Measurements from ENCODE around the gene RPL26. TPM values are rescaled to one million over a fixed set of nuclear protein-coding genes. Genes with fewer than 3 reads are reported as not detected.
A peak's percentile ranks its signal among the peaks of the same experiment; 100 is the strongest.

The RPL26 gene
- polyA plus RNA-seq (2014; cell fraction: cytosol; rRNA removed): 9,066 and 9,623 TPM in 2 replicates
- polyA plus RNA-seq (2014; cell fraction: nucleus; rRNA removed): 5,950 and 8,545 TPM in 2 replicates

DNA sequence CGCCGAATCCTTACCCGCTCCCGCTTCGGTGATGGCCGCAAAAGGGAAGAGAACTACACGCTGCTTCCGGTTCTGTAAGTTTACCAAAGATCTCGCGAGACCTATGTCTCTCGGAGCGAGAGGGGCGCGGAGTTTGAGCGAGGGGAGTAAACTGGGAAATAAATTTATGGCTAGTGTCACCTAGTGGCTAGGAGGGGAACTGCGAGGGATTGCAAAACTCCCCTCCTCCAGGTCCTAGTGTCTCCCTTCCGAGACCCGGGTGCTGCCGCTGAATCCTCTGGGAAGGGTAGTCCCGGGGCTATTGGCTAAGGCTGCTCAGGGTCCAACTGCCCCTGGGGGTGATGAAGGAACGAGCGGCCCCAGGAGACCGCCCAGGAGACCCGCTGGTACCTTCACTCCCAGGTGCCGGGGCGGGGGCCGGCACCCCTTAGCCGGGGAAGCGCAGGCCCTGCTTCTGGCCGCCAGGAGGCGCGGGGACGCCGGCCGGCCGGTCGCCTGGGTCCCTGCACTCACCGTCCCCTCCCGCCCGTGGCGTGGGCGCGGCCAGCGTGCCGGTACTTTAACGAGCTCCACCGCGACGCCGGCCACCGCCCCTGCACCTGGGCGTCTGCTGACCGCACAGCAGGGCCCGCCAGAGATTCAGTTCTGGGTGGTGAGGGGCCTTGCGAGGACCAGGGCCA lies at the start of gene RPL26:
Gene RPL26, minus strand, starts transcription at position 51 of the 680 bp plus-strand sequence. CDS start 883 bp downstream, outside the sequence.
- DNase-seq (ENCODE audit: low spot score): peak; percentile 100

DNA sequence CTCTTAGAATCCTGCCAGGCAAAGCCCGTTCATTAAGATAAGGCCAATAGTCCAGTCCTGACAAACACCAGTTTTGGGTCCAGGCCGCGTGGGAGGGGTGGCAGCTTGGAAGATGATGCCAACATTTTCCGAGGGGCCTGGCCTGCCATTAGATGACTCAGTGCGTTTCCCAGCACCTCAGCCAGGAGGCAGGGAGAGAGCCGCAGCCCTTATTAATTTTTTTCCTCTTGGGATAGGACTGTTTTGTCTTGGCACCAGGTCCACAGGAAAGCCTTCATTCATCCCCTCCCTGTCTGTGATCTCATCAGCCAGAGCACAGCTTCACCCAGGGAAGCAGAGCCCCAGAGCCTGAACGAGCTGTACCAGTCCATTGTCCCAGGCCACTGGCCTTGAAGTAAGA lies 48.0 kb upstream of the RPL26 start:
- DNase-seq (ENCODE audit: low spot score): no peak

DNA sequence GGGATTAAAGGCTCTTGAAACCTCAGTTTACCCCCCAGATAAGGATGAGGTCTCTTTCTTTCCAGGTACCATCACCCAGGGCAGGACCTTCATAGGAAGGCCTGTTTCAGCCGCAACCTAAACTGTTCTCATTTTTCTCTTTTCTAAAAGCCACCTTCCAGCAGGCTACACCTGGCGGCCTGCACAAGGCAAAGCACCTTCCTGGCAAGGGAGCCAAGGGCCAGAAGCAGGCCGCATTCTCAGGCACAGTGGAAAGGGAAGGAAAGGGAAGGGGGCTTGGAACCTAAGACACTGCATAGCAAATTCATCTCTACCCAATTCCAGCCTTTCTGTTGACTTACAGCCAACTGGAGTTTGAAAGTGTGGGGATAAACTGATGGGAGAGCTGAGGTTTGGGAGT lies 43.8 kb upstream of the RPL26 start:
- DNase-seq (ENCODE audit: low spot score): no peak

GRCh38 chr17:8426094-8426720 lies 43.2 kb upstream of the RPL26 start:
- DNase-seq (ENCODE audit: low spot score): no peak

DNA sequence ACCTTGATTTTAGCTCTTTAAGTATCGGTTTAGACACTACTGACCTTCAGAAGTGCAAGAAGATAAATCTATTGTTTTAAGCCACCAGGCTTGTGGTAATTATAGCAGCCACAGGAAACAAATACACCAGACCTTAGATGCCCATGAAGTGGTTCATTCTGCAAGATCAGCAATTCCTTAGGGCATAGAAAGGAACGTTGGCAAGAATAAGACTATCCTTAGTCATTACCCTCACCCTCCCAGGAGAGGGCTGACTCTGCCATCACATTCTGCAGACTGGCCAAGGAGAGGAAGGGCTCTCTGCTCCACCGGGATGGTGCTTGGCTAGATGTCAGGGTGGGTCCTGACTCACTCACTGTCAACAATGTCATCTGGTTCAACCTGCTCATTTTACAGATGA lies 38.6 kb upstream of the RPL26 start:
- DNase-seq (ENCODE audit: low spot score): no peak

DNA sequence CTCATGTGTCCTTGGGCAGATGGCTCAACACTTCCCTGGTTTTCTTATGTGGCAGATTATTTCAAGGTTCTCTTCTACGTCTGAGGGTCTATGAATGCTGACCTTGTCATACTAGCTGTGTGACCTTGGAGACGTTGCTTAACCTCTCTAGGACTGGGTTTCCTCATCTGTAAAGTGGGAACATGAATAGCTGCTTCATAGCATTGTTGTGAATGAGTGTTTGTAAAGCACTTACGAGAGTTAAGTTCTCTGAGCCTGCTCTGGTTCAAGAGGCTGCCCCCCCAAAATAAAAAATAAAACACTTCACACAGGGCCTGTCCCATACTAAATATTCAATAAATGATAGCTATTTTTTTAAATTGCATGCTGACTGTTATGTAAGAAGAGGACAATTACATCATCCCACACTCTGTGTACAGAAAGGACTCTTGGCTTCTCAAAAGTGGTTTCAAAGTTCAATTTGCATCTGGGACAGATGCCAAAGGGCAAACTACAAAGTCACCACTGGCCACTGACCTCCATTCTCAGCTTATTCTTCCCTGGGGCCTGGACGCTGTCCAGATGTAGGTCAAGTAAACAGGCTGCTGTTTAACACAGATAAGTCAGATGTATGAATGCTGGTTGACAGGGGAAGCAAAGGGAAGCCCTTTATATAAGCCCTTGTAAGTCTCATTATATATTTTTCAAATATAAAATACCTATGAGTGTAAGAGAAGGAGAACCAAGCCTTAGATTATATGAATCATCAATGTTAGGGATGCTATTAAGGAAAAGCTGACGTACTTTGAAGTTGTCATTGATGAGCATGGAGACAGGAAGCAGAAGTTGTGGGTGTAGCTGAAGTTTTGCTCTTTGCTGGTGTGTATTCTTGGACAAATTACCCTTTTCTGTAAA lies 37.3 kb upstream of the RPL26 start:
- no peak for DNase-seq (ENCODE audit: low spot score)

- no peak for DNase-seq (ENCODE audit: low spot score)
Observed at GRCh38 chr17:8419305-8419704, 36.3 kb upstream of the RPL26 start.

- DNase-seq (ENCODE audit: low spot score): no peak
Observed at GRCh38 chr17:8418471-8418870, 35.5 kb upstream of the RPL26 start.

GRCh38 chr17:8417806-8418205 lies 34.8 kb upstream of the RPL26 start:
- DNase-seq (ENCODE audit: low spot score): no peak

GRCh38 chr17:8413938-8414337 lies 30.9 kb upstream of the RPL26 start:
- no peak for DNase-seq (ENCODE audit: low spot score)

DNA sequence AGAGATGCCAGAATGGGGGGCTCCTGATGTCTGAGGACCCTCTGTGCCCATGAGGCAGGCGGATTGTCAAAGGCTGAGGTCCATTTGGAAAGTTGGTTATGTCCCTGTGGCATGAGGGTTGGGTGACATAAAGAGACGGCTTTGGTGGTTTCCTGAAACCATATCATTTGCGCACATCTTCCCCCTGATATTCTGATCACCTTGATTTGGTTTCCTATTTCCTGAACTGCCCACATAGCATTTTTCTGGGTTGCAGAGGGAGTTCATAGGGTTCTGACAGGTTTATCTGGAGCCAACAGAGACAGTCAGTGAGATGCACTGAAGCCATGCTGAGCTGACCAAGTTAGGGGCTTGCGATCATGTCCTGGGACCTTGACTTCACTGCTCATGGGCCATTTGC lies 30.3 kb upstream of the RPL26 start:
- no peak for DNase-seq (ENCODE audit: low spot score)

DNA sequence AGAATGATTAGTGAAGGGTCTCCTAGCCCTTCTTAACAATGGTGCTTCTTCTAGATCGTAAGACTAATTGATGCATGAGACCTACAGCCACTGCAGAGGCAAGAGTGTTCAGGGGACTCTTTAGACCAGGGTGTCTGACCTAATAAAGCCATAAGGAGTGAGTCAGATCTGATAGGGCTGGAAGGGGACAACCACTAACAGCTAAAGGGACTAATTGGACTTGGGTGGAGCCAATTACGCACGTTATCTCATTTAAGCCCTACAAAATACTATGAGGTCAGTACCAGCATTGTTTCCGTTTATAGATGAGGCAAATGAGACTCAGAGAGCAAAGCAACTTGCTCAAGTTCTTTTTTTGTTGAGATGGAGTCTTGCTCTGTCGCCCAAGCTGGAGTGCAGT lies 29.1 kb upstream of the RPL26 start:
- no peak for DNase-seq (ENCODE audit: low spot score)

DNA sequence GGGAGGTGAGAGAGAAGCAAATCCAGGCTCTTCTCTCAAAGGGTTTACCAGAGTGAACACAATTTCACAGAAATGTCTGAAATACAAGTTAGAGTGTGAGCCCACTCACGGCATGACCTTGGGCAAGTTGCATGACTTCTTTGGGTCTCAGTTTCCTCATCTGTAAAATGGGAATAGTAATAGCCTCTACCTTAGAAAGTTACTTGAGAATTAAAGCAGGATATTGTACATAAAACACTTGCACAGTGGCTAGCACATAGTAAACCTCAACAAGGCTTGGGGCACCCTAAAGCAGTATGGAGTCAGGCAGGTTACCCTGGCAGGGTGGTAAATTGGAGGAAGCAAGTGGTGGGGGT lies 27.9 kb upstream of the RPL26 start:
- no peak for DNase-seq (ENCODE audit: low spot score)

GRCh38 chr17:8409966-8410882 lies 27.2 kb upstream of the RPL26 start:
- DNase-seq (ENCODE audit: low spot score): peak; percentile 84

GRCh38 chr17:8408371-8408770 lies 25.4 kb upstream of the RPL26 start:
- no peak for DNase-seq (ENCODE audit: low spot score)

DNA sequence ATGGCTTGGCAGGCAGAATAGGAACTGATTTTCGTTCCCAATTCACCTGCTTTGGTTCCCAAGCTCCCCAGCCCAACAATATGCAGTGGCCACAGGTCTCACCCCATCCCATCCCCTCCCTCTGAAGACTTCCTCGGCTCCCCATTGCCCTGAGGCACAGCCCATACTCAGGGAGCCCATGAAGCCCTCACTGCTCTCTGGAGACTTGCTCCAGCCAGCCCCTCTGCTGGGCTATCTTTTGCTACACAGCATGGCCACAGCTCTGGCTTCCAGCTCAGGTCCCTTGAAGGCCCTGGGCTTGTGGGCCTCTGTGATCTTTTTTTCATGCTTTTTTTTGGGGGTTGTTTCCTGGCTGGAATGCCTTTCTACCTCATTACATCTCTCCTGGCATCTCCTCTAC lies 23.2 kb upstream of the RPL26 start:
- no peak for DNase-seq (ENCODE audit: low spot score)

DNA sequence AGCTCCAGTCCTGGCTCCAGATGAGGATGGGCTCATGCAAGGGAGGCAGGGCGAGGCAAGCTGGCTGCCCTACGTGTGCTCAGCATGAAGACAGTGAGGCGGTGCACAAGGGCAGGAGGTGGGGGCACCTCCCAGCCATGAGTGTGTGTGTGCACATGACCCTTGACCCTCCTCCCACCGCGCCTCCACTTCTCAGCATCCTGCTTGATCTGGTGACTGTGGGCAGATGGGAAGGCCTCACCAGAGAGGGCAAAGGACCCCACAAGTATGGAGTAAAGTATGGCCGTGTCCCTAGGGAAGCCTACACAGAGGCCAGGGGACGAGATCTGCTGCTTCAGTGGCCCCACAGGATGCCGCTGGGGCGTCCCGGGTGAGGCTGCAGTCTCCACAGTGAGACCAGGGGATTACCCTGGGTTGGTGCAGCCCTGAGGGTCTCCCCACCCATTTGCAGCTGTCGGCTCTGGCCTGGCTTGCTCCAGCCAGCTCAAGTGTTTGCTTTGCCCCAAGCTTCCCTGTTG lies 22.6 kb upstream of the RPL26 start:
- no peak for DNase-seq (ENCODE audit: low spot score)

DNA sequence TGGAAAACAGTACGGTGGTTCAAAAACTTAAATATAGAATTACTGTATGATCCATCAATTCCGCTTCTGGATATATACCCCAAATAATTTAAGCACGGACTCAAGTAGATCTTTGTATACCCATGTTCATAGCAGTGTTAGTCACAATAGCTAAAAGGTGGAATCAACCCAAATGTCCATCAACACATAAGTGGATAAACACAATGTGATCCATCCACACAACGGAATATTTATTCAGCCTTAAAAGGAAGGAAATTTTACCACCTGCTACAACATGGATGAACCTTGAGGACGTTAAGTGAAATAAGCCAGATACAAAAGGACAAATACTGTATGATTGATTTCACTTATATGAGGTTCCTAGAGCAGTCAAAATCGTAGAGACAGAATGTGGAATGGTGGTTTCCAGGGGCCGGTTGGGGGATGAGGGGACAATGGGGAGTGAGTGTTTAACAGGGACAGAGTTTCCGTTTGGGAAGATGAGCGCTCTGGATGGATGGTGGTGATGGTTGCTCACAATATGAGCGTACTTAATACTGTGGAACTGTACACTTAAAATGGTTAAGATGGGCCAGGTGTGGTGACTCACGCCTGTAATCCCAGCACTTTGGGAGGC lies 20.0 kb upstream of the RPL26 start:
- no peak for DNase-seq (ENCODE audit: low spot score)

GRCh38 chr17:8401107-8401506 lies 18.1 kb upstream of the RPL26 start:
- DNase-seq (ENCODE audit: low spot score): no peak

GRCh38 chr17:8398980-8399379 lies 16.0 kb upstream of the RPL26 start:
- no peak for DNase-seq (ENCODE audit: low spot score)

GRCh38 chr17:8397636-8398035 lies 14.6 kb upstream of the RPL26 start, which contains the start of gene RNF222:
Gene RNF222 (minus strand): TSS chr17:8397827. CDS start chr17:8393461, 4,366 bp downstream.
- no peak for DNase-seq (ENCODE audit: low spot score)

Measured in SK-N-DZ (cell line).